Stimulated activated effector memory CD8-positive, alpha-beta T cell treated with anti-CD3 and anti-CD28 coated beads, Interleukin-12 subunit alpha, Interleukin-12 subunit beta, amount 100 ng/mL, for 72 hours (primary cell): Measurements from ENCODE around the gene EIF4E.
"Not testable (repeated sequence)": the region's sequence is repeated elsewhere in the genome, so short reads cannot be mapped to it uniquely, and the experiment has no call there.

ENCODE experiments used
- ATAC-seq: fragments of 150-1000 bp; cut with Tn5 transposase; 2 replicates; pipeline ENCODE4 v1.10.0; 2021
- DNase-seq, 2 donors: peaks; one replicate each; pipeline ENCODE4 v3.0.0; 2021 to 2022; ENCODE audit warnings: low spot score in 2 of 2
- H3K27ac Mint-ChIP-seq: one replicate; pipeline ENCODE4 v1.8.0; 2022; ENCODE audit warnings: mild to moderate bottlenecking, mixed read lengths
- H3K36me3 Mint-ChIP-seq: one replicate; pipeline ENCODE4 v1.8.0; 2022; ENCODE audit warnings: mild to moderate bottlenecking, mixed read lengths
- H3K4me1 Mint-ChIP-seq: one replicate; pipeline ENCODE4 v1.8.0; 2022; ENCODE audit warnings: mixed read lengths
- H3K4me3 Mint-ChIP-seq: one replicate; pipeline ENCODE4 v1.8.0; 2022; ENCODE audit warnings: mild to moderate bottlenecking, mixed read lengths
- H3K9me3 Mint-ChIP-seq: one replicate; pipeline ENCODE4 v1.8.0; 2022; ENCODE audit warnings: mixed read lengths

Gene EIF4E

DNA sequence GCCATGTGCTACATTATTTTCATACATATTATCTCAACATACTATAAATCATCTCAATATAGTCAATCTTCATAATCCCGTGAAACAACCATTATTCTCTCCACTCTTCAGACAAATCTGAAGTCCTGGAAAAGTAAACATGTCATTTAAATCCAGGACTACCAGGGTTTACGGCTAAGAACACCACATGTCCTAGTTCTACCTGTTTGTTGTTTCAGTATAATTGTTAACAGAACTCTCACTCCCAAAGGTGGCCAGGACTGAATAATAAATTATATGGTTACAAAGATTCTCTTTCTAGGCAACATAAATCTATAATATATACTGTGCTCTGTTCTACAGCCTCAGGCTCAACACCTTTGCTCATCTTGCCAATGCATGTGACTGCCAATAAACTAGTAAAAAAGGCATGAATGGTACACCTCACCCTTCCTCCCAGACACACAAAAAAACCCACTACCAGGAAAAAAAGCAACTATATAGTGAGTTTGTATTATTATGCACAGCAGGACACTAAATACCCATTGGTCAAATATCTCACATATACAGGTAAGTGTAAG, 20.1 kb downstream of the EIF4E start:
- Mint-ChIP-seq H3K4me3 (no peak overlapping the region), H3K4me1 (peaks cover 52% of the 10 kb centered on the region), H3K36me3 (peaks cover 27% of the 10 kb centered on the region), H3K9me3 (no peaks in the 10 kb centered on the region), H3K27ac (no peak overlapping the region)
- DNase-seq (no peak), ATAC-seq (no peak)

DNA sequence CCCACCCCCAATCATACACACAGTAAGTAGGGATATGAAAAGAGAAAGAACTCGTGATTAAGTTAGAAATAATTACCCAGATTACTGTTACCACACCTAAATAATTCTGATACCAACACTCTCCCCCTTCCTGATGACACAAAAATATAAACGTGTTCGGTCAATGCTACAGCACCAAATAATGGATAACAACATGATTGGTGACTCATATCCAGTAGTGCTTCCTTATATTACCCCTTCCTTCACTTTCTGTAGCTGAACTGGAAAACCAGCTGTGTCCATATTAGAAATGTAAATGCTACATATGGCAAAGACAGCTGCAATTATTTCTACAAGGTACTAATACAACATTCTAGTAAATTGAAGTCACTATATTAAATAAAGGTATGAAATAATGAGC, 20.8 kb downstream of the EIF4E start:
- Mint-ChIP-seq H3K9me3 (no peaks in the 10 kb centered on the region), H3K27ac (no peak overlapping the region), H3K36me3 (peaks cover 30% of the 10 kb centered on the region), H3K4me3 (no peak overlapping the region), H3K4me1 (peaks cover 52% of the 10 kb centered on the region)
- ATAC-seq: no peak
- no peak for DNase-seq

DNA sequence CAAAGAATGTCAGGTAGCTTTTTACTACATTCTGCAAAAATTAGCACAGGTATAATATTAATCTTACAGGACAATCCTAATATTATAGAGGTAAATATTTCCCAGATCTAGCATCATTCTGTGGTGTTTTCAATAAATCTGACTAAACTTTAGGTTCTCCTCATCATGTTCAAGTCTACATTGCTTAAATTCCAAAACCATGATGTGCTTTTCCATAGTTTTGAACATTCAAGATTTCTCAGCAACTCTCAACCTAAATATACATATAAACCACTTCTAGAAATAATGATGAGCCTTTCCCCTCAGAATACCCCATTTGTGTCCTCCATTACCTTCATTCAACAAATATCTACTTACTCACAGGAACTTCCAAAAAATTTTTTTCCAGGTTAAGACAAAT, 23.1 kb downstream of the EIF4E start:
- Mint-ChIP-seq H3K4me1 (peaks cover 59% of the 10 kb centered on the region), H3K4me3 (no peak overlapping the region), H3K36me3 (peaks cover 44% of the 10 kb centered on the region), H3K27ac (no peak overlapping the region), H3K9me3 (no peaks in the 10 kb centered on the region)
- DNase-seq: no peak
- ATAC-seq: no peak

DNA sequence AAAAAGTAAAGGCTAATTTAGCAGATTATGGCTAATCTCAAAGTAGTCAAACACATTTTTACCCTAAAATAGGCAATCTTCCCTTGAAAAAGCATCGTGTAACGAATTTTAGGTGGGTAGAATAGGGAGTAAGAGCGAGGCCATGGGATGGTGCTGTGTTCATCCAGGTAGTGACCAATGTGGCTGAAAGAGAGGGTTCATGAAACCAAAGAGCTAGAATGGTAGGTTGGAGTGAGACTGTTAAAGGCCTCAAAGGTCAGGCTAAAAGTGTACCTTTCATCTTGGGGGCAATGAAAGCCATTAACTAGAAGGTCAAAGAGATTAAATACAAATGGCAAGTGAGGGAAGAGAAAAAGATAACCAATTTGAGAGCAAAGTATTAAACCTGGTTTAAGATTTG, 23.6 kb downstream of the EIF4E start:
- peaks cover 46% of the 10 kb centered on the region for H3K36me3 Mint-ChIP-seq

DNA sequence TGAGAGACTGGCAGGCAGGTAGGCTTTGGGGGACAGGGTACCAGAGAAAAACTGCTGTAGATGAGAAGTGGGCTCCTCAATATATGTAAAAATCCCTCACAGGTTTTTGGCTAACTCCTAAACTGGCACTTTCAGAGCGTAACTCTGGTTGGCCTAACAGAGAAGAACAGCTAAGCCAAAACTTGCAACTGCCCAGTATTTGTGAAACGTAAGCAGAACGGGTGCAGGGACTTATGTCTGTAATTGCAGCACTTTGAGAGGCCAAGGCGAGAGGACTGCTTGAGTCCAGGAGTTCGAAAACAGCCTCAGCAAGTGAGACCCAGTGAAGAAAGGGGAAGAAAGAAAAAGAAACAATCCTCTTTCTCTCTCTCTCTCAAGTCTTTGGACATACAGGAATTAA, 25.0 kb downstream of the EIF4E start:
- DNase-seq (no peak), ATAC-seq (no peak)
- peaks cover 48% of the 10 kb centered on the region for H3K36me3 Mint-ChIP-seq
- no peak overlapping the region for H3K4me3 Mint-ChIP-seq
- no peaks in the 10 kb centered on the region for H3K9me3 Mint-ChIP-seq
- H3K27ac Mint-ChIP-seq: no peak overlapping the region
- H3K4me1 Mint-ChIP-seq: peaks cover 50% of the 10 kb centered on the region

More for the DNA sequence above, 23.6 kb downstream of the EIF4E start:
- no peak overlapping the region for H3K4me3 Mint-ChIP-seq
- no peak for DNase-seq
- H3K4me1 Mint-ChIP-seq: peaks cover 63% of the 10 kb centered on the region
- no peak for ATAC-seq
- no peak overlapping the region for H3K27ac Mint-ChIP-seq
- no peaks in the 10 kb centered on the region for H3K9me3 Mint-ChIP-seq

DNA sequence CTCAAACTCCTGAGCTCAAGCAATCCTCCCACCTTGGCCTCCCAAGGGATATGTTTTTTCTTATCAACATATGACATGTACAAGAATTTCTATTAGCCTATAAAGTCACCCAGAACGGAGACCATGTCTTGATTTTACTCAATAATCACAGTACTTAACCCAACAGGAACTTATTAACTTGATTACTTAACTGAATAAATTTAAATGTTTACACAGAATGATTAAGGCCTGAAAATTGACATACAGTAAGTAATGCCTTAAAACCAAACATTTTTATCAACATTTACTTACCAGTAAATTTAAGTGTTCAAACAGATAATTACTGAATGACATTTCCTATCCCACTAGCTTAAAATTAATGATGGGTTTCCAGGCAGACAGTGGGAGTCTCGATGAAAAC, 25.4 kb downstream of the EIF4E start:
- peaks cover 47% of the 10 kb centered on the region for H3K4me1 Mint-ChIP-seq
- no peak for DNase-seq
- H3K9me3 Mint-ChIP-seq: no peaks in the 10 kb centered on the region
- no peak overlapping the region for H3K27ac Mint-ChIP-seq
- ATAC-seq: no peak
- H3K36me3 Mint-ChIP-seq: peaks cover 49% of the 10 kb centered on the region
- no peak overlapping the region for H3K4me3 Mint-ChIP-seq

DNA sequence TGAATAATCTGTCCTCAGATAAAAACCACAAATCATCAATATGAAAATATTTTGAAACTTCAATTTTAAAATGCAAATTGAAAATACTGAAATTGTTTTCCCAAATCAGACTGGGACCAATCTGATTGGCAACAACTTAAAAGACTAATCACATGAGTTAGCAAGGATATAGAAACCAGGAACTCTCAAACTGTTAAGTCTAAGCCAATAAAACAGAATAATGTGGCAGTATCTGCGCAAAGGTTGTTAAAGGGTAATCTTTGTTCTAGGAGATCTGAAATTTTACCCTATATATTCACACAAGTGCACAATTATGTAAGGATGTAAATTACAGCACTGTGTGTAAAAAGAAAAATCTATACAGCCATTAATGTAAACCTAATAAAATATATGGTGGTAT, 29.7 kb downstream of the EIF4E start:
- ATAC-seq: no peak
- peaks cover 92% of the 10 kb centered on the region for H3K36me3 Mint-ChIP-seq

DNA sequence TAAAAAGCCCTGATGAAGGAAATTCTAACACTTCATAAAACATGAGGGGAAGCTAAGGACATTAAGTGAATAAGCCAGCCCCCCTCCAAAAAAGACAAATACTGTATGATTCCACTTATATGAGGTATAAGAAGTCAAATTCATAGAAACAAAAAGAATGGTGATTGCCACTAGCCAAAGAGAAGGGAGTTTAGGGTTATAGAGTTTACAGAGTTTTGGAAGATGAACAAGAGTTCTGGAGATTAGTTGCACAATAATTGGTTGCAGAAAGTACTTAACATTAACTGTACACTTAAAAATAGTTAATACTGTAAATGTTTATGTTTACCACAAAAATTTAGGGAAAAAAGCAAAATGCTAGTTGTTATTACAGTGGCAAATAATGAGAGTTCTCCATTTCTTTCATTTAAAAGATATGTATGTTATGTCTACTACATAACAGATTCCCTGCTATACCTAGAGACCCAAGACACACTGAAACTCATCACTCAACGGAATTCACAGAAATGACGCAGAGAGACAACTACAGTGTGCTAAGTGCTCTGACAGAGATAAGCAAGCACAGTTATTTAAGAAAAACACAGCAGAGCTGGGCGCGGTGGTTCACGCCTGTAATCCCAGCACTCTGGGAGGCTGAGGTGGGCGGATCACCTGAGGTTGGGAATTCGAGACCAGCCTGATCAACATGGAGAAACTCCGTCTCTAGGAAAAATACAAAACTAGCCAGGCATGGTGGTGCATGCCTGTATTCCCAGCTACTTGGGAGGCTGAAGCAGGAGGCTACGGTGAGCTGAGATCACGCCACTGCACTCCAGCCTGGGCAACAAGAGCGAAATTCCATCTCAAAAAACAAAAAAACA, 37.2 kb downstream of the EIF4E start:
- Mint-ChIP-seq H3K36me3 (peaks cover 100% of the 10 kb centered on the region), H3K9me3 (no peaks in the 10 kb centered on the region), H3K4me1 (peaks cover 16% of the 10 kb centered on the region), H3K4me3 (no peak overlapping the region), H3K27ac (no peak overlapping the region)
- DNase-seq (no peak), ATAC-seq (no peak)

More for the DNA sequence above, 29.7 kb downstream of the EIF4E start:
- Mint-ChIP-seq H3K4me1 (peaks cover 30% of the 10 kb centered on the region), H3K27ac (no peak overlapping the region), H3K4me3 (no peak overlapping the region), H3K9me3 (no peaks in the 10 kb centered on the region)
- no peak for DNase-seq

DNA sequence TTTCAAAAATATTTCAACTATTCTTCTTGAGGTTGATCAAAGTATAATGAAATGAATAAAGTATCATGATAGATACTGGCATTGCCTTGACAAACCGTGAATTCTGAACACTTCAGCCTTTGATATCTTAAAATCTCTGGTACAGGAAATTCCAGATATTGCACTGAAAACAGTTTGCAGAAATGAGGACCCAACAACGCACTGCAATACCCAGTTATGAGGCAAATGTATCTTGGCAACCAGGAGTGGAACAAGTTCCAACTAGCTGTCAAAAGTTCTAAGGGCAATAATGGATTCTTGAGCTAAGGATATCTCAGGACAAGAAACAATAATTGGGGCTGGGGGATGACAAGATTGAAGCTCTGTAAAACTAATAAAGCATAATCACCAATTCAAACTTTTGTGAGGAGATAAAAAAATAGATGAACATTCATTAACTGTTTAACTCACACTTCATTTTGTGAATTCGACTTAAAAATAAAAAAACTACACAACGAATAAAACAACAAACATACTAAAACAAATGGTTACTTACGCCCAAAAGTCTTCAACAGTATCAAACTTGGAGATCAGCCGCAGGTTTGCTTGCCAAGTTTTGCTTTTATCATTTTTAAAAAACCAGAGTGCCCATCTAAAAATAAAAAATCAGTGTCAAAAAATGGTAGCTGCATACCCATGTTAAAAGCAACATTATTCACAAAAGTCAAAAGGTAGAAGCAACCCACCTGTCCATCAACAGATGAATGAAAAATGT, 38.1 kb downstream of the EIF4E start:
- H3K36me3 Mint-ChIP-seq: peaks cover 100% of the 10 kb centered on the region
- peaks cover 11% of the 10 kb centered on the region for H3K4me1 Mint-ChIP-seq
- ATAC-seq (no peak), DNase-seq (no peak)
- no peak overlapping the region for H3K27ac Mint-ChIP-seq
- H3K9me3 Mint-ChIP-seq: no peaks in the 10 kb centered on the region
- no peak overlapping the region for H3K4me3 Mint-ChIP-seq

DNA sequence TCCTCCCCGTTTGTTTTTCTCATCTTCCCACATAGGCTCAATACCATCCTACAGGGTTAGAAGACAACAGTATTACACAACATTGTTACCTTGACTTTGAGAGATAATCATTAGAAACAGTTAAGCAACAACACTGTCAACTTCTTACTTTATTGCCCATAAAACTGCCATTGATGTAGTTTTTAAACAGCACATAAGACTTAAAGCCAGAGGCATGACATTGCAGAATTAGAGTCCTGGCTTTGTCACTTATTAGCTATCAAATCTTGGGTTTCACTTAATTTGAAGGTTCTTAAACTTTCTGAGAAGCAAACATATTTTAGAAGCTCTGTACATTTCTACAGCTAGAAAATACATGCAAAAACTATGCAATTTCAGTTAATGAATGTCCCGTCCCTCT, 41.8 kb downstream of the EIF4E start:
- DNase-seq (no peak), ATAC-seq (no peak)
- Mint-ChIP-seq H3K36me3 (peaks cover 100% of the 10 kb centered on the region), H3K9me3 (no peaks in the 10 kb centered on the region), H3K4me3 (no peak overlapping the region), H3K27ac (no peak overlapping the region), H3K4me1 (no peaks in the 10 kb centered on the region)

DNA sequence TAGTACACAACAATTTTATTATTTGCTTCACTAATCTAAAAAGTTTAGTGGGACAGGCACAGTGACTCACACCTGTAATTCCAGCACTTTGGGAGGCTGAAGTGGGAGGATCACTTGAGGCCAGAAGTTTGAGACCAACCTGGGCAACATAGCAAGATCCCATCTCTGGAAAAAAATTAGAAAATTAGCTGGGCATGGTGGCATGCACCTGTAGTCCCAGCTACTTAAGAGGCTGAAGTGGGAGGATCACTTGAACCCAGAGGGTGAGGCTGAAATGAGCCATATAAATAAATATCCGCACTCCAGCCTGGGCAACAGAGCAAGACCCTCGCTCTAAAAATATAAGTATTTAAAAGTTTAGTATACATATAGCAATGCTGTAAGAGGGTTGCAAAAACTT, 42.6 kb downstream of the EIF4E start:
- not testable (repeated sequence) for H3K4me3 Mint-ChIP-seq, H3K4me1 Mint-ChIP-seq, DNase-seq, H3K27ac Mint-ChIP-seq, ATAC-seq, H3K9me3 Mint-ChIP-seq
- H3K36me3 Mint-ChIP-seq: peaks cover 100% of the 10 kb centered on the region

DNA sequence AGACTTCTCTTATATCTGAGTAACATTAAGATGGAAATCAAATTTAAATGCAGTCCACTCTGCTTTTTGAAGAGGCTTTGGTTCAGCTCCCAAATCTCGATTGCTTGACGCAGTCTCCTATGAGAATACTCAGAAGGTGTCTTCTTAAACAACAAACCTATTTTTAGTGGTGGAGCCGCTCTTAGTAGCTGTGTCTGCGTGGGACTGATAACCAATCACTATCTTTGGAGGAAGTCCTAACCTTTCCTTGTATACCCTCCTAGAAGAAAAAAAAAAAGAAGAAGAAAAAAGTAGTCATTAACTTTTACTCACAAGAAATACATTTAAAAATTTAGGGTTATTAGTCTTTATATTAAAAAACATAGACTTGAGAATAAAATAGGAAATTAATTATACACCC, 48.0 kb downstream of the EIF4E start:
- peaks cover 81% of the 10 kb centered on the region for H3K36me3 Mint-ChIP-seq
- not testable (repeated sequence) for ATAC-seq, DNase-seq, H3K27ac Mint-ChIP-seq, H3K9me3 Mint-ChIP-seq, H3K4me3 Mint-ChIP-seq, H3K4me1 Mint-ChIP-seq

DNA sequence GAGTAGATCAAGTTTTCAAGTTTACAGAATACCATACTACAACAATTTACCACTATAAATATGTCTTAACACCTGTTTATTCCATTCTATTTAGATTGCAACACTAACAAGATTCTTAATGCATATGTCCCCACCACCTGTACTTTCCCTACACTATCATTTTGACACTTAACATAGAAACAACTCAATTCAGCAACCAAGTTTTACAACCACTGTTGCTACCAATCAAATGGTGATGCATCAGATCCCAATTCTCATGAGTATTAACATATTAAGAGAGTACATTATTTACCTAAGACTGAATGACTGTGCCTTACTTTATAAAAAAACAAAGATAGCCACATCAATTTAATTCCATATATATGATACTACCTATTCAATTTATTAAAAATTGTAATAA, 49.4 kb downstream of the EIF4E start:
- Mint-ChIP-seq H3K27ac (no peak overlapping the region), H3K36me3 (peaks cover 74% of the 10 kb centered on the region), H3K4me1 (no peaks in the 10 kb centered on the region), H3K9me3 (no peaks in the 10 kb centered on the region), H3K4me3 (no peak overlapping the region)
- ATAC-seq: peak; percentile 56
- DNase-seq: no peak

DNA sequence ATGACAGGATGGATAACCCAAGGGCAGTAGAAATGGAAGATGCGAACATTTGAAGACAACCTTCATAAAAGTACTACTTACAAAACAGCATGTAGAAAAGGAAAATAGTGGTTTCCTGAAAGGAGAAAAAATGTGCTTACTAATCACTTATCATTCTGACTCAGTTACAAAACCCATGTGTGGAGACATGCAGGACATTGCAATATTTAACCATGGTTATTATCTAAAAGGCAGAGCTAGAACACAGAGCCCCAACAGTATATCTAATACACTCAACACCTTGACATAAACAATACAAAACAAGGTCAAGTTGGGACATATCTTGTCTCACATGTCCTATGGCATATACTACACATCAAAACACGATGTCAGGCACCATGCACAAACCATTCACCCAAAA, 55.9 kb downstream of the EIF4E start:
- Mint-ChIP-seq H3K36me3 (peaks cover 16% of the 10 kb centered on the region), H3K4me3 (no peak overlapping the region), H3K4me1 (peaks cover 9% of the 10 kb centered on the region), H3K27ac (no peak overlapping the region), H3K9me3 (no peaks in the 10 kb centered on the region)
- DNase-seq (no peak), ATAC-seq (peak; percentile 31)

DNA sequence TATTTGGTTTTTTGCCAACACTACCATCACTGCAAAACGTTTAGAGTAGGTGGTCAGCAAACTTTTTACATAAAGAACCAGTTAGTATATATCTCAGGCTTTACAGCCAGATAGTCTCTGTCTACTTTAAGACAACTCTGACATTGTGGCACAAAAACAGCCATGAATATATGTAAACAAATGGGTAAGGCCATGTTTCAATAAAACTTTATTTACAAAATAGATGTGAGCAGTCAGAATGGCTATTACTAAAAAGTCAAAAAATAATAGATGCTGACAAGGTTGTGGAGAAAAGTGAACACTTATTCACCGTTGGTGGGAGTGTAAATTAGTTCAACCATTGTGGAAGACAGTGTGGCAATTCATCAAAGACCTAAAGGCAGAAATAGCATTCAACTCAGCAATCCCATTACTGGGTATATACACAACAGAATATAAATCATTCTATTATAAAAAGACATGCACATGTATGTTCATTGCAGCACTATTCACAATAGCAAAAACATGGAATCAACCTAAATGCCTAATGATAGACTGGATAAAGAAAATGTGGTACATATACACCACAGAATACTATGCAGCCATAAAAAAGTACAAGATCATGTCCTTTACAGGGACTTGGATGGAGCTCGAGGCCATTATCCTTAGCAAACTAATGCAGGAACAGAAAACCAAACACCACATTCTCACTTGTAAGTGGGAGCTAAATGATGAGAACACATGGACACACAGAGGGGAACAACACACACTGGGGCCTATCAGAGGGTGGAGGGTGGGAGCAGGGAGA, 56.6 kb downstream of the EIF4E start:
- not testable (repeated sequence) for H3K4me3 Mint-ChIP-seq, DNase-seq, H3K27ac Mint-ChIP-seq, ATAC-seq, H3K4me1 Mint-ChIP-seq, H3K9me3 Mint-ChIP-seq
- peaks cover 16% of the 10 kb centered on the region for H3K36me3 Mint-ChIP-seq
